B cell (primary cell): ENCODE measurements around the gene PIN1. TPM values are rescaled to one million over a fixed set of nuclear protein-coding genes. Genes with fewer than 3 reads are reported as not detected.
"Not testable (repeated sequence)": the region's sequence is repeated elsewhere in the genome, so short reads cannot be mapped to it uniquely, and the experiment has no call there.

Experiments used
- ATAC-seq: fragments of 200-7000 bp; cut with Tn5 transposase; one replicate; pipeline ENCODE4 v1.10.0; 2021; ENCODE audit warnings: low read depth, mild to moderate bottlenecking, moderate number of reproducible peaks, moderate library complexity
- CTCF ChIA-PET: fragments of 350-600 bp; sonication (Branson Sonifier 250); formaldehyde crosslinking; loops from one replicate; lab custom pipeline; 2021; ENCODE audit warnings: antibody characterized with exemption, inconsistent platforms; lab: Charles Lee
- POLR2A ChIA-PET: fragments of 350-600 bp; sonication (Branson Sonifier 250); formaldehyde crosslinking; loops from one replicate; lab custom pipeline; 2021; ENCODE audit warnings: antibody characterized with exemption; lab: Charles Lee
- DNase-seq: peaks from one replicate; pipeline ENCODE4 v3.0.0; 2013
- H2AFZ ChIP-seq: 2 replicates; pipeline ENCODE4 v1.6.1; 2012; ENCODE audit warnings: mild to moderate bottlenecking, low read depth, low read length; ENCODE audit not compliant: insufficient read depth, poor library complexity, severe bottlenecking
- H3K27ac ChIP-seq, 2 donors: 1 replicate in 1 of 2; 2 replicates in 1 of 2; pipeline ENCODE4 v1.5.1; 2012 to 2013; ENCODE audit warnings: low read length in 2 of 2, mild to moderate bottlenecking in 2 of 2, moderate library complexity in 1 of 2
- H3K27me3 ChIP-seq, 4 experiments: fragments of 200-600 bp in 1 of 4; sonication (generic) in 1 of 4; replicated peaks in 1 of 4; 1 replicate in 2 of 4; 2 replicates in 2 of 4; pipeline versions ENCODE4 v1.6.1 to v1.7.0; 2013 to 2016; ENCODE audit warnings: low read length in 3 of 4, mild to moderate bottlenecking in 2 of 4, mixed read lengths in 1 of 4, moderate library complexity in 1 of 4; ENCODE audit not compliant: insufficient read depth in 4 of 4, control insufficient read depth in 3 of 4; ENCODE audit errors: control extremely low read depth in 1 of 4
- H3K36me3 ChIP-seq, 2 experiments: replicated peaks in 1 of 2; 1 replicate in 1 of 2; 2 replicates in 1 of 2; pipeline versions ENCODE4 v1.6.1 to v1.7.1; 2013; ENCODE audit warnings: low read length in 1 of 2; ENCODE audit not compliant: insufficient read depth in 2 of 2, control insufficient read depth in 1 of 2; ENCODE audit errors: control extremely low read depth in 1 of 2, extremely low read depth in 1 of 2
- H3K4me1 ChIP-seq, 2 donors: fragments of 200-600 bp in 1 of 2; sonication (generic) in 1 of 2; 1 replicate in 1 of 2; 2 replicates in 1 of 2; pipeline versions ENCODE4 v1.5.1 to v1.6.1; 2013 to 2017; ENCODE audit warnings: low read length in 2 of 2; ENCODE audit not compliant: control insufficient read depth in 2 of 2, insufficient read depth in 2 of 2
- H3K4me2 ChIP-seq: replicated peaks from 2 replicates; pipeline ENCODE3; 2012; ENCODE audit warnings: mild to moderate bottlenecking, low read depth, low read length; ENCODE audit not compliant: poor library complexity, severe bottlenecking
- H3K4me3 ChIP-seq, 5 experiments: fragments of 200-600 bp in 1 of 5; sonication (generic) in 1 of 5; 1 replicate in 3 of 5; 2 replicates in 2 of 5; pipeline versions ENCODE4 v1.5.1 to v1.7.0; 2011 to 2016; ENCODE audit warnings: low read length in 4 of 5, mild to moderate bottlenecking in 4 of 5, low read depth in 2 of 5, control low read depth in 1 of 5, moderate library complexity in 1 of 5; ENCODE audit not compliant: insufficient read depth in 1 of 5; ENCODE audit errors: control extremely low read depth in 1 of 5, extremely low read depth in 1 of 5
- H3K79me2 ChIP-seq: fragments of 200-600 bp; sonication (generic); one replicate; pipeline ENCODE4 v1.6.0; 2016; ENCODE audit warnings: low read length; ENCODE audit not compliant: control insufficient read depth, insufficient read depth
- H3K9ac ChIP-seq: fragments of 200-600 bp; sonication (generic); 2 replicates; pipeline ENCODE4 v1.6.1; 2017; ENCODE audit warnings: mild to moderate bottlenecking, low read length, moderate library complexity
- H3K9me3 ChIP-seq, 3 donors: one replicate each; pipeline versions ENCODE4 v1.6.1 to v1.7.1; 2013; ENCODE audit warnings: low read length in 2 of 3; ENCODE audit not compliant: control insufficient read depth in 2 of 3, insufficient read depth in 1 of 3; ENCODE audit errors: control extremely low read depth in 1 of 3
- H4K20me1 ChIP-seq: 2 replicates; pipeline ENCODE4 v1.6.0; 2012; ENCODE audit warnings: mild to moderate bottlenecking, low read length; ENCODE audit not compliant: insufficient read depth, control insufficient read depth, poor library complexity, severe bottlenecking
- H3K27ac Mint-ChIP-seq: one replicate; pipeline ENCODE4 v1.8.0; 2021; ENCODE audit warnings: mixed read lengths
- H3K27me3 Mint-ChIP-seq: one replicate; pipeline ENCODE4 v1.8.0; 2021; ENCODE audit warnings: mixed read lengths
- H3K4me1 Mint-ChIP-seq: one replicate; pipeline ENCODE4 v1.8.0; 2021; ENCODE audit warnings: mixed read lengths
- H3K4me3 Mint-ChIP-seq: one replicate; pipeline ENCODE4 v1.8.0; 2021; ENCODE audit warnings: mixed read lengths
- H3K9me3 Mint-ChIP-seq: one replicate; pipeline ENCODE4 v1.8.0; 2022; ENCODE audit warnings: mixed read lengths; ENCODE audit not compliant: insufficient read depth
- EZH2 ChIP-seq: IDR thresholded peaks from 2 replicates; pipeline ENCODE4 v1.6.1; 2012; ENCODE audit warnings: borderline replicate concordance, low read depth, mild to moderate bottlenecking, moderate library complexity, low read length; ENCODE audit not compliant: insufficient read depth, poor library complexity, severe bottlenecking
- WGBS: methylation state at CpG from one replicate; pipeline ENCODE4 v1.1.5; 2013; ENCODE audit warnings: missing lambda C conversion rate; ENCODE audit not compliant: insufficient coverage; 5-methylcytosine and 5-hydroxymethylcytosine counted together
- intact Hi-C: fragments of 100-400 bp; cut with micrococcal nuclease; formaldehyde crosslinking; loops from one replicate; pipeline ENCODE4 v1.10.0; 2022
- polyA plus RNA-seq: library from polyadenylated mRNA; depleted of rRNA; stranded (reverse); fragments of >200 nt; gene quantifications from 2 replicates; pipeline ENCODE4 v1.2.3, GENCODE V29; 2012
- total RNA-seq, 2 donors: library from RNA; stranded (reverse); fragments of 120-200 nt in 1 of 2; gene quantifications; 1 replicate in 1 of 2; 2 replicates in 1 of 2; pipeline versions ENCODE4 v1.2.3 to v1.2.4, GENCODE V29; 2013 to 2022
- TF ChIP-seq, protein P1 (sequence below): fragments of 200-600 bp; IDR thresholded peaks from one replicate; pipeline ENCODE4 v1.8.0; 2022; ENCODE audit warnings: antibody characterized with exemption, mild to moderate bottlenecking

The PIN1 gene
- total and polyA plus RNA-seq, 2 donors (not counting 1 experiment from before 2014, with no cell fraction given): 58.9 to 99.0 TPM

DNA sequence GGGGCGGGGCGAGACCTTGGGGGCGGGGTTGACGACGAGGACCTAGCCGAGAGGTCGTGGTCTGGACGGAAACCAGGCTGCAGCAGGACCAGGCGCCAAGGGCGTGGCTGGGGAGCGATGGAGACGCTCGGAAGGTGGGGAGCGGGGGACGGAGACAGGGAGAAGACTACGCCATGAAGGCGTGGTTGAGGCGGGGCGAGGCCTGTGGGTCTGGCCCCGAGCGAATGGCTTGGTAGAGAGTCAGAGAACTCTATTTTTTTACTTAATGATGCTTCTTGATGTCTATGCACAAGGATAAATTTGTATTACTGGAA, 15.6 kb upstream of the PIN1 start:
- ChIA-PET POLR2A (interaction anchor here (0.8 to 1.0 kb wide), 4 partner anchors 8 to 51 kb away, joined by 4 to 8 read pairs (median 7); partner anchors contain the start of genes PIN1, UBL5 and ZNF846), CTCF (interaction anchor here (1.0 kb wide), 1 partner anchor 8 kb away, joined by 3 read pairs; the partner anchor contains the start of gene UBL5)

GRCh38 chr19:9820034-9820433, 15.1 kb upstream of the PIN1 start:
- intact Hi-C loops, H3K27me3 ChIP-seq, H3K27me3 Mint-ChIP-seq, ATAC-seq, H4K20me1 ChIP-seq, H3K36me3 ChIP-seq, H3K9me3 Mint-ChIP-seq, DNase-seq, CTCF ChIA-PET: not testable (repeated sequence)
- peak overlapping the region; percentile 95 for H3K4me3 Mint-ChIP-seq
- peak overlapping the region; percentile 84 for H2AFZ ChIP-seq
- H3K27ac Mint-ChIP-seq: peak overlapping the region; percentile 46
- peak overlapping the region; percentile 81 for H3K4me2 ChIP-seq
- peak overlapping the region; percentile 12 to 58 for H3K27ac ChIP-seq
- H3K4me1 Mint-ChIP-seq: peaks cover 29% of the 10 kb centered on the region
- peak overlapping the region; percentile 40 to 72 (median 59) for H3K4me3 ChIP-seq
- peaks cover 1 to 11% (median 6%) of the 10 kb centered on the region in 3 donors for H3K9me3 ChIP-seq
- peaks cover 10 to 15% of the 10 kb centered on the region in 2 donors for H3K4me1 ChIP-seq
- POLR2A ChIA-PET: interaction anchor here (0.6 kb wide), 1 partner anchor 50 kb away, joined by 8 read pairs; no protein-coding TSS in a partner anchor
- peak overlapping the region; percentile 56 for H3K9ac ChIP-seq
- WGBS: 93% methylated on average over 4 of the region's 8 CpGs
- peaks cover 31% of the 10 kb centered on the region for H3K79me2 ChIP-seq

More for the DNA sequence above, 15.6 kb upstream of the PIN1 start:
- TF ChIP-seq, protein P1, sequence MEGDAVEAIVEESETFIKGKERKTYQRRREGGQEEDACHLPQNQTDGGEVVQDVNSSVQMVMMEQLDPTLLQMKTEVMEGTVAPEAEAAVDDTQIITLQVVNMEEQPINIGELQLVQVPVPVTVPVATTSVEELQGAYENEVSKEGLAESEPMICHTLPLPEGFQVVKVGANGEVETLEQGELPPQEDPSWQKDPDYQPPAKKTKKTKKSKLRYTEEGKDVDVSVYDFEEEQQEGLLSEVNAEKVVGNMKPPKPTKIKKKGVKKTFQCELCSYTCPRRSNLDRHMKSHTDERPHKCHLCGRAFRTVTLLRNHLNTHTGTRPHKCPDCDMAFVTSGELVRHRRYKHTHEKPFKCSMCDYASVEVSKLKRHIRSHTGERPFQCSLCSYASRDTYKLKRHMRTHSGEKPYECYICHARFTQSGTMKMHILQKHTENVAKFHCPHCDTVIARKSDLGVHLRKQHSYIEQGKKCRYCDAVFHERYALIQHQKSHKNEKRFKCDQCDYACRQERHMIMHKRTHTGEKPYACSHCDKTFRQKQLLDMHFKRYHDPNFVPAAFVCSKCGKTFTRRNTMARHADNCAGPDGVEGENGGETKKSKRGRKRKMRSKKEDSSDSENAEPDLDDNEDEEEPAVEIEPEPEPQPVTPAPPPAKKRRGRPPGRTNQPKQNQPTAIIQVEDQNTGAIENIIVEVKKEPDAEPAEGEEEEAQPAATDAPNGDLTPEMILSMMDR: no peak
- no peak for TF ChIP-seq EZH2
- Histone ChIP-seq H3K27me3 (no peaks in the 10 kb centered on the region), H3K9me3 (peaks cover 1 to 12% (median 6%) of the 10 kb centered on the region in 3 donors), H3K4me3 (peak overlapping the region; percentile 40 to 72 (median 59)), H3K4me1 (peaks cover 10 to 15% of the 10 kb centered on the region in 2 donors), H3K79me2 (peaks cover 35% of the 10 kb centered on the region), H3K9ac (peak overlapping the region; percentile 56), H2AFZ (peak overlapping the region; percentile 84), H3K36me3 (peaks cover 0 to 4% of the 10 kb centered on the region in 2 experiments), H4K20me1 (no peaks in the 10 kb centered on the region), H3K27ac (peak overlapping the region; percentile 58 to 98), H3K4me2 (peak overlapping the region; percentile 81)
- Mint-ChIP-seq H3K4me1 (peaks cover 29% of the 10 kb centered on the region), H3K27ac (peak overlapping the region; percentile 92), H3K9me3 (peaks cover 3% of the 10 kb centered on the region), H3K4me3 (peak overlapping the region; percentile 95), H3K27me3 (no peaks in the 10 kb centered on the region)
- WGBS: 2% methylated on average over 16 of the region's 21 CpGs
- no peak for DNase-seq
- no peak for ATAC-seq
- intact Hi-C loops: loop anchor here (1.0 to 10.0 kb wide), 12 partner anchors 8 to 1555 kb away; partner anchors contain the start of genes PIN1, RAB11B, SWSAP1 and TMED1
